ENCODE measurements around the gene C17orf58. TPM values are rescaled to one million over a fixed set of nuclear protein-coding genes. Genes with fewer than 3 reads are reported as not detected.
A peak's percentile ranks its signal among the peaks of the same experiment; 100 is the strongest.
"Not testable (repeated sequence)": the region's sequence is repeated elsewhere in the genome, so short reads cannot be mapped to it uniquely, and the experiment has no call there.

The C17orf58 gene
- total RNA-seq, 2 experiments from 2014 or later, result 21.0 to 21.7 TPM

DNA sequence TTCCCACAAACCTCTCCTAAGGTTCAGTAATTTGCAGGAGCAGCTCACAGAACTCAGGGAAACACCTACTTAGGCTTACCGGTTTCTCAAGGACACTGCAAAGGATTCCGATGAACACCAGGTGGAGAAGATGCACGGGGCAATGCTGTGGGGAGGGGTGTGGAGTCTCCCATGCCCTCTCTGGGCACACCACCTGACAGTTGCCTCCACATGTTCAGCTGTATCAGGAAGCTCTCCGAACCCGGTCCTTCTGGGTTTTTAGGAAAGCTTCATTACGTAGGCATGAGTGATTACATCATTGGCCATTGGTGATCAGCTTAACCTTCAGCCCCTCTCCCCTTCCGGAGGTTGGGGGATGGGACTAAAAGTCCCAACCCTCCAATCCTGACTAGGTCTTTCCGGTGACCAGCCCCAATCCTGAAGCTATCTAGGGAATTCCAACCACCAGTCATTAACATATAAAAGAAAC, 21.6 kb downstream of the C17orf58 start:
- Mint-ChIP-seq H3K27ac (no peak overlapping the region), H3K9me3 (no peaks in the 10 kb centered on the region), H3K36me3 (ENCODE audit: low read depth) (peaks cover 8% of the 10 kb centered on the region), H3K4me1 (ENCODE audit: low read depth) (no peaks in the 10 kb centered on the region), H3K4me3 (no peak overlapping the region), H3K27me3 (no peaks in the 10 kb centered on the region)
- DNase-seq (no peak), ATAC-seq (no peak)
- intact Hi-C loops (cut with micrococcal nuclease), result no loop called here
- no peak for TF ChIP-seq CTCF (IDR thresholded peaks at IDR 0.05)
- ChIA-PET CTCF (interaction anchor here (1.6 to 1.7 kb wide), 2 partner anchors 11 kb away, joined by 3 to 5 read pairs; no protein-coding TSS in a partner anchor), POLR2A (no interaction called here)

GRCh38 chr17:67974185-67974584, 22.1 kb downstream of the C17orf58 start:
- ATAC-seq (no peak), DNase-seq (no peak)
- ChIA-PET POLR2A (no interaction called here), CTCF (interaction anchor here (1.6 to 1.7 kb wide), 2 partner anchors 10 to 11 kb away, joined by 3 to 5 read pairs; no protein-coding TSS in a partner anchor)
- Mint-ChIP-seq H3K27ac (no peak overlapping the region), H3K36me3 (ENCODE audit: low read depth) (peaks cover 8% of the 10 kb centered on the region), H3K4me1 (ENCODE audit: low read depth) (no peaks in the 10 kb centered on the region), H3K27me3 (no peaks in the 10 kb centered on the region), H3K9me3 (no peaks in the 10 kb centered on the region), H3K4me3 (no peak overlapping the region)
- intact Hi-C loops (cut with micrococcal nuclease), result no loop called here
- TF ChIP-seq CTCF (IDR thresholded peaks at IDR 0.05), result no peak

- Mint-ChIP-seq H3K36me3 (ENCODE audit: low read depth) (peaks cover 10% of the 10 kb centered on the region), H3K4me1 (ENCODE audit: low read depth) (no peaks in the 10 kb centered on the region), H3K9me3 (no peaks in the 10 kb centered on the region), H3K27me3 (no peaks in the 10 kb centered on the region), H3K27ac (no peak overlapping the region), H3K4me3 (no peak overlapping the region)
- ATAC-seq (no peak), DNase-seq (no peak)
- intact Hi-C loops (cut with micrococcal nuclease), result no loop called here
- no peak for TF ChIP-seq CTCF (IDR thresholded peaks at IDR 0.05)
- ChIA-PET CTCF (no interaction called here), POLR2A (no interaction called here)
These were observed 25.5 kb downstream of the C17orf58 start for GRCh38 chr17:67970783-67971182.

GRCh38 chr17:67963145-67963572, 33.1 kb downstream of the C17orf58 start:
- ATAC-seq (peak; percentile 100), DNase-seq (peak; percentile 83)
- H3K36me3 Mint-ChIP-seq (ENCODE audit: low read depth), result peaks cover 14% of the 10 kb centered on the region
- peak; percentile 70 for TF ChIP-seq CTCF (IDR thresholded peaks at IDR 0.05)
- H3K27ac Mint-ChIP-seq, result peak overlapping the region; percentile 74
- intact Hi-C loops (cut with micrococcal nuclease); POLR2A ChIA-PET; H3K4me3 Mint-ChIP-seq; H3K9me3 Mint-ChIP-seq; H3K27me3 Mint-ChIP-seq: not testable (repeated sequence)
- peaks cover 10% of the 10 kb centered on the region for H3K4me1 Mint-ChIP-seq (ENCODE audit: low read depth)
- CTCF ChIA-PET, result interaction anchor here (0.7 to 1.6 kb wide), 9 partner anchors 8 to 162 kb away, joined by 3 to 4 read pairs (median 3); no protein-coding TSS in a partner anchor

GRCh38 chr17:67962156-67962555, 34.1 kb downstream of the C17orf58 start:
- H3K9me3 Mint-ChIP-seq; H3K4me3 Mint-ChIP-seq; DNase-seq; H3K27me3 Mint-ChIP-seq; ATAC-seq; POLR2A ChIA-PET; intact Hi-C loops (cut with micrococcal nuclease): not testable (repeated sequence)
- H3K27ac Mint-ChIP-seq, result peak overlapping the region; percentile 28
- peaks cover 10% of the 10 kb centered on the region for H3K4me1 Mint-ChIP-seq (ENCODE audit: low read depth)
- CTCF ChIA-PET, result interaction anchor here (1.0 to 1.1 kb wide), 2 partner anchors 14 to 23 kb away, joined by 3 to 4 read pairs; no protein-coding TSS in a partner anchor
- H3K36me3 Mint-ChIP-seq (ENCODE audit: low read depth), result peaks cover 19% of the 10 kb centered on the region

DNA sequence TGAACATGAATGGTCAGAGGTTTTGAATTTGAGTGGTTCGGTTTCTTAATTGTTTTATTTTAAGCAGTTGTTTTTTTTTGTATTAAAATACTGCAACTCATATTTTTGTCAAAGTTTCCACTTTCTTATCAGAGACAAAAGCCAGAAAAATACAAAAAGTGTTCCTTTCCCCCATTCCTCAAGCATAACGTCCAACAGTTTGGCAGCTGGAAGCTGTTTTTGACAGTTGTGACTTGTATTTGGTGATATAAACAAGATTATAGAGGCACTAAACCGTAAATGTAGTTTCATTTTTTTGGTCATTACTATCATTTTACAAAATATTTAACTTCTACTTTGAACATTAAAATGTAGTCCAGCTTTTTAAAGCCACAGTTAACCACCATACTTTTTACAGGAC, 36.0 kb downstream of the C17orf58 start:
- DNase-seq; H3K9me3 Mint-ChIP-seq; H3K27ac Mint-ChIP-seq; intact Hi-C loops (cut with micrococcal nuclease); ATAC-seq; H3K4me3 Mint-ChIP-seq; H3K27me3 Mint-ChIP-seq: not testable (repeated sequence)
- ChIA-PET CTCF (interaction anchor here (0.7 to 2.1 kb wide), 6 partner anchors 8 to 213 kb away, joined by 3 to 8 read pairs (median 4); no protein-coding TSS in a partner anchor), POLR2A (interaction anchor here (1.4 kb wide), 1 partner anchor 16 kb away, joined by 3 read pairs; no protein-coding TSS in a partner anchor)
- Mint-ChIP-seq H3K36me3 (ENCODE audit: low read depth) (peaks cover 13% of the 10 kb centered on the region), H3K4me1 (ENCODE audit: low read depth) (peaks cover 10% of the 10 kb centered on the region)

Data from activated CD8-positive, alpha-beta T cell treated with anti-CD3 and anti-CD28 coated beads for 36 hours (primary cell).